Colonic mucosa (tissue), 4 donors: Measurements from ENCODE around the gene LGR4. TPM values are rescaled to one million over a fixed set of nuclear protein-coding genes. Genes with fewer than 3 reads are reported as not detected.

Experiments
- DNase-seq: peaks from one replicate; pipeline ENCODE4 v3.0.0-alpha.2; 2020
- H3K27ac ChIP-seq: fragments of 200-600 bp; one replicate; pipeline ENCODE4 v1.8.0; 2021
- H3K27me3 ChIP-seq: fragments of 200-600 bp; one replicate; pipeline ENCODE4 v1.8.0; 2021
- H3K36me3 ChIP-seq: fragments of 200-600 bp; one replicate; pipeline ENCODE4 v1.8.0; 2021
- H3K4me1 ChIP-seq: fragments of 200-600 bp; one replicate; pipeline ENCODE4 v1.8.0; 2021; ENCODE audit warnings: mild to moderate bottlenecking
- H3K4me3 ChIP-seq: fragments of 200-600 bp; one replicate; pipeline ENCODE4 v1.8.0; 2021
- H3K9ac ChIP-seq, 2 donors: one replicate each; pipeline ENCODE4 v1.7.0; 2013; ENCODE audit warnings: control low read depth in 2 of 2, low read depth in 2 of 2, low read length in 2 of 2
- H3K9me3 ChIP-seq: fragments of 200-600 bp; one replicate; pipeline ENCODE4 v1.8.0; 2021
- CTCF ChIP-seq: fragments of 200-600 bp; IDR thresholded peaks from one replicate; pipeline ENCODE4 v1.8.0; 2022; ENCODE audit warnings: antibody characterized with exemption, mild to moderate bottlenecking
- intact Hi-C: fragments of 100-400 bp; cut with DNase I; formaldehyde crosslinking; loops from one replicate; pipeline ENCODE4 v1.14.1; 2022
- total RNA-seq, 2 donors: library from RNA; stranded (reverse); fragmentation: NEBNext Ultra II Directional in 1 of 2; extraction: Animal tissue kit (Norgen Biotek cat#: 25700) in 1 of 2; gene quantifications; one replicate each; pipeline ENCODE4 v1.2.1, GENCODE V29; 2021
- donor health status: healthy.
- donor health status: DM: no; HTN: no; CAD: no.
- donor health status: DM: no; HTN: no; CAD: no.

Gene LGR4
- total RNA-seq, 2 donors from 2014 or later, result 88.2 to 94.5 TPM

- Histone ChIP-seq H3K27ac (no peak overlapping the region), H3K9me3 (no peaks in the 10 kb centered on the region), H3K4me1 (no peaks in the 10 kb centered on the region), H3K36me3 (peaks cover 20% of the 10 kb centered on the region), H3K27me3 (no peaks in the 10 kb centered on the region), H3K9ac (no peak overlapping the region), H3K4me3 (no peak overlapping the region)
- TF ChIP-seq CTCF, result peak; percentile 21
- intact Hi-C loops, result no loop called here
- no peak for DNase-seq
Observed at GRCh38 chr11:27497284-27497866, 24.8 kb upstream of the LGR4 start.

DNA sequence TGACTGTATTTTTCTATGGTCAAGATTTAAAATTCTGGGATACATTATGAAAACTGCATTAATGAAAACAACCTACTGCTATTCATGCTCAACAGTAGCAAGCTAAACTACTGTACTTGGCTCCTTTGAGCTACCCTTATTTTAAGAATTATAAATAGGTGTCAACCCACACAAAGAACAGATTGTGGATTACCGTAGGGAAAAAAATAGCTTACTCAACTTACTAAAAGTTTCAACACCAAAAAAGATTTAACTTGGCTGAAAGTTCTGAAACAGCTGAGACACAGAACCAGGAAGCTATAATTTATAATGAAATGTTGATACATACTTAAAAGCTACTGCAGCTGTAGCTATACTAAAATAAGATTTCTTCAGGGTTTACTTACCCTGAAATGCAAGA, 23.9 kb upstream of the LGR4 start:
- H3K27ac ChIP-seq, result no peak overlapping the region
- H3K9ac ChIP-seq, result no peak overlapping the region
- no peak overlapping the region for H3K4me3 ChIP-seq
- peaks cover 20% of the 10 kb centered on the region for H3K36me3 ChIP-seq
- no peak for DNase-seq
- TF ChIP-seq CTCF, result no peak
- H3K9me3 ChIP-seq, result no peaks in the 10 kb centered on the region
- intact Hi-C loops, result no loop called here
- no peaks in the 10 kb centered on the region for H3K4me1 ChIP-seq
- no peaks in the 10 kb centered on the region for H3K27me3 ChIP-seq

- Histone ChIP-seq H3K4me1 (no peaks in the 10 kb centered on the region), H3K27ac (no peak overlapping the region), H3K27me3 (no peaks in the 10 kb centered on the region), H3K9me3 (no peaks in the 10 kb centered on the region), H3K36me3 (peaks cover 14% of the 10 kb centered on the region), H3K4me3 (no peak overlapping the region), H3K9ac (no peak overlapping the region)
- intact Hi-C loops, result no loop called here
- no peak for DNase-seq
- no peak for TF ChIP-seq CTCF
Observed at GRCh38 chr11:27495710-27496300, 23.2 kb upstream of the LGR4 start.

DNA sequence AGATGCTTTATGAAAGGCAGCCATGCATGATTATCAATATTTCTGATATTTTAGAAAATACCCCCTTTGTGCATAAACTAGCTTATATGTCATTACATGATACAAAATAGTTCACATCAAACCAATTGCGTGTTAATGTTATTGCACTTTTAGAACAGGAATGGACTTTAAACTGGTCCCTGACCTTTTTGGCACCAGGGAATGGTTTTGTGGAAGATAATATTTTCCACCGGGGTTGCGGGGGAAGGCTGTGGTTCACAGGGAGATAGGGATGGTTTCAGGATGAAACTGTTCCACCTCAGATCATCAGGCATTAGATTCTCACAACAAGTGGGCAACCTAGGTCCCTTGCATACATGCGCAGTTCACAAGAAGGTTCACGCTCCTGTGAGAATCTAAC, 16.5 kb upstream of the LGR4 start:
- no peaks in the 10 kb centered on the region for H3K36me3 ChIP-seq
- H3K9me3 ChIP-seq, result no peaks in the 10 kb centered on the region
- no peak overlapping the region for H3K27ac ChIP-seq
- DNase-seq, result no peak
- no peak overlapping the region for H3K9ac ChIP-seq
- intact Hi-C loops, result loop anchor here (5.0 to 10.0 kb wide), 2 partner anchors 192 to 734 kb away; no protein-coding TSS in a partner anchor
- no peak overlapping the region for H3K4me3 ChIP-seq
- no peak for TF ChIP-seq CTCF
- no peaks in the 10 kb centered on the region for H3K4me1 ChIP-seq
- H3K27me3 ChIP-seq, result no peaks in the 10 kb centered on the region

GRCh38 chr11:27487706-27488105, 15.1 kb upstream of the LGR4 start:
- Histone ChIP-seq H3K36me3 (no peaks in the 10 kb centered on the region), H3K9me3 (no peaks in the 10 kb centered on the region), H3K4me3 (no peak overlapping the region), H3K27ac (no peak overlapping the region), H3K4me1 (no peaks in the 10 kb centered on the region), H3K9ac (no peak overlapping the region), H3K27me3 (no peaks in the 10 kb centered on the region)
- no peak for TF ChIP-seq CTCF
- intact Hi-C loops, result loop anchor here (2.0 to 10.0 kb wide), 3 partner anchors 190 to 733 kb away; no protein-coding TSS in a partner anchor
- DNase-seq, result no peak
